ENCODE data around the gene TMEM212. TPM values are rescaled to one million over a fixed set of nuclear protein-coding genes. Genes with fewer than 3 reads are reported as not detected.

Gene TMEM212
- polyA plus RNA-seq, 1 donor (not counting 4 experiments of a cell fraction or from before 2014, with no cell fraction given): not detected

- H3K9ac ChIP-seq (ENCODE audit: control insufficient read depth, extremely low read depth, insufficient read depth, low read length): no peak overlapping the region
- no peaks in the 10 kb centered on the region for H3K4me1 ChIP-seq (ENCODE audit: control insufficient read depth, extremely low read depth, insufficient read depth, low read length)
- no peaks in the 10 kb centered on the region for H3K9me1 ChIP-seq (ENCODE audit: control insufficient read depth, extremely low read depth, insufficient read depth, low read length)
- TF ChIP-seq EZH2 (IDR thresholded peaks at IDR 0.05; ENCODE audit: low read length) (no peak), CTCF (optimal IDR thresholded peaks at IDR 0.05 in 1 of 3, IDR thresholded peaks at IDR 0.05 in 1 of 3, conservative IDR thresholded peaks at IDR 0.05 in 1 of 3; ENCODE audit: extremely low read depth in 1 of 3, insufficient read depth in 2 of 3, low read length in 3 of 3) (no peak)
- H2AFZ ChIP-seq (ENCODE audit: control insufficient read depth, low read length): no peak overlapping the region
- no peaks in the 10 kb centered on the region for H4K20me1 ChIP-seq (ENCODE audit: control insufficient read depth, extremely low read depth, insufficient read depth, low read length)
- no peak overlapping the region for H3K4me3 ChIP-seq (ENCODE audit: control insufficient read depth in 2 of 3, extremely low read depth in 1 of 3, insufficient read depth in 2 of 3, low read depth in 1 of 3, low read length in 3 of 3)
- FAIRE-seq (no peak), DNase-seq (ENCODE audit: low read depth, low spot score) (no peak)
- H3K9me3 ChIP-seq (ENCODE audit: control insufficient read depth, low read depth, low read length): no peaks in the 10 kb centered on the region
- no peaks in the 10 kb centered on the region for H3K36me3 ChIP-seq (ENCODE audit: control insufficient read depth in 2 of 2, extremely low read depth in 1 of 2, insufficient read depth in 2 of 2, low read length in 2 of 2)
- H3K27ac ChIP-seq (ENCODE audit: control insufficient read depth, insufficient read depth, low read length): no peak overlapping the region
- H3K4me2 ChIP-seq (ENCODE audit: control insufficient read depth, extremely low read depth, insufficient read depth, low read depth, low read length): no peak overlapping the region
- dilution Hi-C loops (cut with MboI; ENCODE audit: extremely low pct_ligation_motif_present, low sequenced_read_pairs): no loop called here
- H3K79me2 ChIP-seq (ENCODE audit: control insufficient read depth, insufficient read depth, low read length): no peaks in the 10 kb centered on the region
- no peaks in the 10 kb centered on the region for H3K27me3 ChIP-seq (ENCODE audit: control insufficient read depth, extremely low read depth, insufficient read depth, low read length)
Observed at GRCh38 chr3:171908731-171909130, 65.6 kb downstream of the TMEM212 start.

Other genes starting within 250 kb of the TMEM212 start
- 8.1 to 18.1 TPM (median 14.7 TPM) in 3 replicates for gene PLD1, start 32.9 kb upstream of the TMEM212 start, polyA plus RNA-seq
- gene FNDC3B, start 196.2 kb downstream of the TMEM212 start, polyA plus RNA-seq: 20.0 to 31.4 TPM (median 27.7 TPM) in 3 replicates